GM12878 (cell line): ENCODE results near the gene MOV10L1. TPM values are rescaled to one million over a fixed set of nuclear protein-coding genes. Genes with fewer than 3 reads are reported as not detected.
A peak's percentile ranks its signal among the peaks of the same experiment; 100 is the strongest.

ENCODE experiments used
- ATAC-seq: fragments of 200-7000 bp; cut with Tn5 transposase; 3 replicates; pipeline ENCODE4 v1.9.1; 2020; ENCODE audit warnings: mild to moderate bottlenecking, moderate library complexity
- BruUV-seq: library from RNA; stranded (reverse); fragments of 400-500 nt; replicated peaks from 2 replicates; lab custom pipeline; 2021; lab: Mats Ljungman, UMichigan
- CTCF ChIA-PET: fragments of 300-600 bp; sonication (Branson Sonifier 250); formaldehyde crosslinking; extraction: SDS; loops from one replicate; lab custom pipeline; 2021; ENCODE audit warnings: inconsistent platforms; lab: Yijun Ruan, JAX
- POLR2A ChIA-PET: fragments of 350-600 bp; formaldehyde crosslinking; extraction: SDS; loops from one replicate; lab custom pipeline; 2021; ENCODE audit warnings: inconsistent platforms; lab: Charles Lee
- RAD21 ChIA-PET: fragments of 300-600 bp; sonication (Branson Sonifier 250); formaldehyde crosslinking; loops from one replicate; lab custom pipeline; 2023; ENCODE audit warnings: antibody characterized with exemption; ENCODE audit not compliant: unreplicated experiment; lab: Charles Lee
- SMC1A ChIA-PET: fragments of 300-600 bp; sonication (Branson Sonifier 250); formaldehyde crosslinking; loops from one replicate; lab custom pipeline; 2023; ENCODE audit not compliant: unreplicated experiment, uncharacterized antibody; lab: Charles Lee
- DNase-seq: peaks from one replicate; pipeline ENCODE4 v3.0.0-alpha.2; 2011; ENCODE audit warnings: low read depth, low spot score
- FAIRE-seq: peaks from 3 replicates; lab custom pipeline; 2011; peaks lifted over from hg19 to GRCh38; lab: Jason Lieb, UNC
- H2AFZ ChIP-seq: 2 replicates; pipeline ENCODE4 v1.6.0; 2011; ENCODE audit warnings: low read depth, low read length, control low read depth; ENCODE audit not compliant: control insufficient read depth
- H3K27ac ChIP-seq: 2 replicates; pipeline ENCODE4 v1.5.1; 2011; ENCODE audit warnings: control low read depth; ENCODE audit not compliant: control insufficient read depth, insufficient read depth
- H3K27me3 ChIP-seq, 2 experiments: replicated peaks in 1 of 2; 2 replicates each; pipeline versions ENCODE4 v1.6.0 to v1.6.1; 2011; ENCODE audit warnings: low read length in 1 of 2; ENCODE audit not compliant: control insufficient read depth in 2 of 2, insufficient read depth in 2 of 2
- H3K36me3 ChIP-seq, 2 experiments: 2 replicates each; pipeline ENCODE4 v1.5.1; 2011; ENCODE audit warnings: low read length in 1 of 2; ENCODE audit not compliant: control insufficient read depth in 2 of 2, insufficient read depth in 2 of 2
- H3K4me1 ChIP-seq: 2 replicates; pipeline ENCODE4 v1.6.1; 2011; ENCODE audit warnings: mild to moderate bottlenecking, low read length, moderate library complexity, mixed read lengths; ENCODE audit not compliant: control insufficient read depth, insufficient read depth
- H3K4me2 ChIP-seq: 2 replicates; pipeline ENCODE4 v1.6.0; 2011; ENCODE audit warnings: control low read depth; ENCODE audit not compliant: control insufficient read depth, insufficient read depth
- H3K4me3 ChIP-seq: fragments of 200-600 bp; sonication (generic); 2 replicates; pipeline ENCODE4 v1.5.1; 2016
- H3K79me2 ChIP-seq: 2 replicates; pipeline ENCODE4 v1.6.0; 2011; ENCODE audit warnings: low read length; ENCODE audit not compliant: control insufficient read depth, insufficient read depth
- H3K9ac ChIP-seq: 2 replicates; pipeline ENCODE4 v1.8.0; 2011; ENCODE audit warnings: low read length, control low read depth, mixed read lengths; ENCODE audit not compliant: control insufficient read depth, insufficient read depth
- H3K9me3 ChIP-seq: replicated peaks from 3 replicates; pipeline ENCODE4 v1.5.1; 2011; ENCODE audit warnings: mild to moderate bottlenecking, low read length; ENCODE audit not compliant: control insufficient read depth, insufficient read depth
- H4K20me1 ChIP-seq: 2 replicates; pipeline ENCODE4 v1.6.0; 2011; ENCODE audit not compliant: control insufficient read depth, insufficient read depth
- BHLHE40 ChIP-seq, 2 experiments: fragments of 450-650 bp in 1 of 2; IDR thresholded peaks; 2 replicates each; pipeline ENCODE4 v1.6.1; 2011 to 2017; ENCODE audit warnings: low read depth in 2 of 2, borderline replicate concordance in 1 of 2, improper control_type of control experiment in 1 of 2, low read length in 1 of 2, mild to moderate bottlenecking in 1 of 2
- BRCA1 ChIP-seq: IDR thresholded peaks from 2 replicates; pipeline ENCODE4 v1.6.1; 2011; ENCODE audit warnings: low read depth, low read length, improper control_type of control experiment
- CBX5 ChIP-seq: sonication (generic); IDR thresholded peaks from 2 replicates; pipeline ENCODE4 v1.6.1; 2016; ENCODE audit warnings: low read depth, moderate library complexity, mild to moderate bottlenecking, inconsistent platforms
- CREM ChIP-seq: IDR thresholded peaks from 2 replicates; pipeline ENCODE4 v1.6.1; 2014; ENCODE audit warnings: antibody characterized with exemption, low read depth
- FOXK2 ChIP-seq: fragments of 450-650 bp; IDR thresholded peaks from 2 replicates; pipeline ENCODE4 v1.6.1; 2017; ENCODE audit warnings: mild to moderate bottlenecking, moderate library complexity
- HSF1 ChIP-seq: fragments of 150-350 bp; IDR thresholded peaks from 2 replicates; pipeline ENCODE4 v1.6.1; 2014; ENCODE audit warnings: mild to moderate bottlenecking, low read depth, low read length
- MYC ChIP-seq: IDR thresholded peaks from 2 replicates; pipeline ENCODE4 v1.6.1; 2011; ENCODE audit warnings: mild to moderate bottlenecking, low read length, moderate library complexity, inconsistent platforms; ENCODE audit not compliant: insufficient read depth, insufficient replicate concordance, insufficient read length, severe bottlenecking
- RCOR1 ChIP-seq: conservative IDR thresholded peaks from 2 replicates; pipeline ENCODE4 v1.6.1; 2012; ENCODE audit warnings: low read depth, low read length, improper control_type of control experiment
- RUNX3 ChIP-seq: IDR thresholded peaks from 2 replicates; pipeline ENCODE4 v1.6.1; 2012; ENCODE audit warnings: low read length, inconsistent platforms
- SIX5 ChIP-seq: IDR thresholded peaks from 2 replicates; pipeline ENCODE4 v1.6.1; 2011; ENCODE audit warnings: mild to moderate bottlenecking, low read depth, low read length, moderate library complexity; ENCODE audit not compliant: severe bottlenecking
- USF1 ChIP-seq: IDR thresholded peaks from 2 replicates; pipeline ENCODE4 v1.6.1; 2011; ENCODE audit warnings: borderline replicate concordance, low read depth, mild to moderate bottlenecking, moderate library complexity, mixed read lengths, low read length; ENCODE audit not compliant: insufficient read depth; ENCODE audit errors: extremely low read length
- YY1 ChIP-seq: IDR thresholded peaks from 2 replicates; pipeline ENCODE4 v1.6.1; 2011; ENCODE audit warnings: low read depth, mild to moderate bottlenecking, low read length
- ZNF687 ChIP-seq: fragments of 450-650 bp; IDR thresholded peaks from 2 replicates; pipeline ENCODE4 v1.6.1; 2017; ENCODE audit warnings: mild to moderate bottlenecking, moderate library complexity
- WGBS: methylation state at CpG from one replicate; pipeline ENCODE4 v1.1.6; 2016; ENCODE audit warnings: low lambda C conversion rate; ENCODE audit not compliant: insufficient replicate concordance, insufficient coverage; ENCODE audit errors: missing lambda C conversion rate; 5-methylcytosine and 5-hydroxymethylcytosine counted together
- in situ Hi-C: fragments of 300-500 bp; cut with MboI; formaldehyde crosslinking; loops from 9 replicates; pipeline ENCODE4 v1.14.3; 2018; ENCODE audit warnings: mixed read lengths
- intact Hi-C: fragments of 100-400 bp; cut with micrococcal nuclease; formaldehyde crosslinking; loops from one replicate; pipeline ENCODE4 v1.14.2; 2022; ENCODE audit not compliant: unreplicated experiment
- polyA plus RNA-seq, 11 experiments: library from polyadenylated mRNA; depleted of rRNA in 4 of 11; unstranded in 6 of 11; stranded (reverse) in 5 of 11; fragments of >200 nt; fragmentation: Nextera tagmentation in 4 of 11; fragmentation: Illumina TruSeq in 1 of 11; extraction: Ambion mirVana in 4 of 11; extraction: Trizol in 1 of 11; gene quantifications; 1 replicate in 1 of 11; 2 replicates in 10 of 11; pipeline versions ENCODE4 v1.2.1 to v1.2.3, GENCODE V29; 2011 to 2016; ENCODE audit warnings: inconsistent platforms in 2 of 11, missing spikeins in 2 of 11, low read depth in 1 of 11
- total RNA-seq, 4 experiments: library from RNA; depleted of rRNA in 3 of 4; stranded (reverse); fragments of >200 nt in 3 of 4; fragmentation: Illumina TruSeq in 1 of 4; extraction: Trizol in 1 of 4; gene quantifications; 2 replicates each; pipeline versions ENCODE4 v1.2.1 to v1.2.3, GENCODE V29; 2013 to 2021

The MOV10L1 gene
- total and polyA plus RNA-seq, 10 of the 15 experiments (the other 5 are each of a cell fraction or from before 2014, with no cell fraction given) = 0.22 TPM; not detected in 9

- no peak for TF ChIP-seq MYC
- TF ChIP-seq USF1 = no peak
- no peak for TF ChIP-seq CBX5
- TF ChIP-seq RCOR1 = no peak
- no peak for TF ChIP-seq BRCA1
- no peak for TF ChIP-seq HSF1
- no peak for TF ChIP-seq FOXK2
These were observed 110.1 kb downstream of the MOV10L1 start (continued) for GRCh38 chr22:50199829-50200460.

- no peaks in the 10 kb centered on the region for H4K20me1 ChIP-seq
- H3K27ac ChIP-seq = peak within 1 kb of the TSS; percentile 77
- H3K36me3 ChIP-seq = peaks cover 6 to 23% of the 10 kb centered on the region in 2 experiments
- H3K79me2 ChIP-seq = peaks cover 15% of the 10 kb centered on the region
- no peaks in the 10 kb centered on the region for H3K27me3 ChIP-seq
- ChIA-PET RAD21 (interaction anchor here (1.0 kb wide), 1 partner anchor 14 kb away, joined by 4 read pairs; no protein-coding TSS in a partner anchor), SMC1A (no interaction called here), POLR2A (interaction anchor here (1.0 to 1.2 kb wide), 2 partner anchors 9 kb away, joined by 3 to 5 read pairs; no protein-coding TSS in a partner anchor), CTCF (no interaction called here)
- FAIRE-seq (peak; percentile 52), ATAC-seq (peak; percentile 94), DNase-seq (no peak)
- H3K4me1 ChIP-seq = peaks cover 10% of the 10 kb centered on the region
- intact Hi-C loops (no loop called here), in situ Hi-C loops (no loop called here)
- H3K4me2 ChIP-seq = peak within 1 kb of the TSS; percentile 98
- peak within 1 kb of the TSS; percentile 71 for H2AFZ ChIP-seq
- 2% methylated on average over 54 of the region's 105 CpGs for WGBS
- H3K9ac ChIP-seq = peak within 1 kb of the TSS; percentile 74
- peak within 1 kb of the TSS; percentile 84 for H3K4me3 ChIP-seq
- BruUV-seq = TSS peak; percentile 86
- H3K9me3 ChIP-seq = no peaks in the 10 kb centered on the region
- TF ChIP-seq SIX5 (peak; percentile 63), CREM (peak; percentile 44; the same call in 1 of the 2 replicates), BHLHE40 (IDR thresholded peaks at IDR 0.05; ENCODE audit: borderline replicate concordance in 1 of 2, low read depth in 2 of 2, low read length in 1 of 2) (peak in 1 of 2 experiments; percentile 29; a peak in 1 of 4 replicates), ZNF687 (0 out of 2 replicates have a peak, but pooled peaks have one; percentile 6), RUNX3 (0 out of 2 replicates have a peak, but pooled peaks have one; percentile 11), YY1 (peak; percentile 90)
These were observed 110.8 kb downstream of the MOV10L1 start, which contains the start of gene SELENOO for GRCh38 chr22:50200461-50201190. TSS of gene SELENOO (plus strand) at chr22:50201011. CDS start at chr22:50201037, 26 bp downstream.
